HG03558 (cell line): Measurements from ENCODE around the gene LSAMP.

ENCODE experiments used
- ATAC-seq: cut with Tn5 transposase; IDR thresholded peaks from one replicate; pipeline ENCODE4 v1.9.1; 2021; ENCODE audit warnings: moderate number of reproducible peaks; ENCODE audit not compliant: unreplicated experiment; ENCODE audit errors: extremely low read depth

Gene LSAMP

DNA sequence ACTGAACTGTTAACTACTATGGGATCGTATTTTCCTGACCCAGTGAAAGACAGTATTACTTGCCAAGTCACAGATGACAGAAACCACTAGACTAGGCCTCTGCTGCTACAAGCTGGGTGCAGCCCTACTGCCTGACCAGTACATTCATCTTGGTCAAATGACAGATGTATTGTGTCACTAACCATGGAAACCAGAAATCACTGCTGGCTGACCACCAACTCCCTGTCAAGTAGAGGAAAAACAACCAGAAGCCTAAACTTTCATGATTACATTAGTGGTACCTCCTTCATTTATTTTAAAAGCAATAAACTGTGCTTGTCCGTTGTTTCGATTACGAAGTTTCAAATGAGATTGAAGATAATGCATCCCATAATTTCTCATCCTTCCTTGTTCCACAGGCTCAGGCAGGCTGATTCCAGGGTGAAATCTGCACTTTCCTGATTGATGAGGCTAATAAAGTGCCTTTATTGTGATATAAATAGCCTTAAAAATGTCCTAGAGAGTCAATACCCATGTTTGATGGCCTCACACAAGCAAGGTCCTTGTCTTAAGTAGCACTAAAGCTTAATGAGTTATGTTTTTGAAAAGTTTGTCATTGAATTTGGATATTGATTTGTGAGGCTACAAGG is 309.7 kb downstream of the LSAMP start:
- no peak for ATAC-seq

GRCh38 chr3:116129187-116129946 is 315.9 kb downstream of the LSAMP start:
- ATAC-seq, result no peak

- ATAC-seq, result no peak
These were observed 317.8 kb downstream of the LSAMP start for GRCh38 chr3:116127464-116127863.

DNA sequence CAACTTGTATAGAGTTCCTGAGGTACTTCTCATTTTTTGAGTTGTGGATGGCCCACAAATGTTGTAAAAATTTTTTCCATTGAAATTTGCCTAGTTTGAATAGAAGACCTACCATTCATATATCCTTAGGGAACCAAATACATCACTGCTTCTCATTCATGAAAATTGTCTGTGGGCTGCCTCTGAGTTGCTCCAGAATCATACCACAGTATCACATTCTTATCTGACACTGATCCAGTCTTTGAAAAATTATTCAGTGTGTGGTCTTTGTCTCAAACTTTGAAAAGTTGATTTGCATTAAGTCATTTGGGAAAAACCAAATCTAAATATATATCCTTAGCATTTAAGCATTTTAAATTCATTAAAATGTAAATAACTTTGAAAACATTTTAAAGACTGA is 321.1 kb downstream of the LSAMP start:
- no peak for ATAC-seq

- ATAC-seq, result no peak
These were observed 326.7 kb downstream of the LSAMP start for GRCh38 chr3:116118475-116119169.

GRCh38 chr3:116114586-116114985 is 330.7 kb downstream of the LSAMP start:
- ATAC-seq, result no peak

DNA sequence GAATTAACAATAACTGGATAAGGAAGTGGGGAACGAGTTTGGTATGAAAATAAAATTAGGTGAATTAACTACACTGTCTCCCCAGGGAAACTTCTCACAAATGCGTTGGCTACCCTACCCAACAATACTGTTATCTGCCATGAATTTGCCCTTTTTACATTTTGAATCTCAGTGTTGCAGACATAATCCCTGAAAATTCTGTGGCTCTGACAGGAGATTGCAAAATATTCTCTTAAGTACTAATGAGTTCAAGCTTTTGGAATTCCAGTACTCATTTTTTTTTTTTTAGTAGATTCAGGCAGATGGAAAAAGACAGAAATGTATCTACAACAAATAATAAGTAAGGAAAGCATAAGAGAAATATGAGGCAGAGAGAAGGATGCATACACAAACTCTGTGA is 332.6 kb downstream of the LSAMP start:
- no peak for ATAC-seq

GRCh38 chr3:116111765-116112164 is 333.5 kb downstream of the LSAMP start:
- no peak for ATAC-seq

DNA sequence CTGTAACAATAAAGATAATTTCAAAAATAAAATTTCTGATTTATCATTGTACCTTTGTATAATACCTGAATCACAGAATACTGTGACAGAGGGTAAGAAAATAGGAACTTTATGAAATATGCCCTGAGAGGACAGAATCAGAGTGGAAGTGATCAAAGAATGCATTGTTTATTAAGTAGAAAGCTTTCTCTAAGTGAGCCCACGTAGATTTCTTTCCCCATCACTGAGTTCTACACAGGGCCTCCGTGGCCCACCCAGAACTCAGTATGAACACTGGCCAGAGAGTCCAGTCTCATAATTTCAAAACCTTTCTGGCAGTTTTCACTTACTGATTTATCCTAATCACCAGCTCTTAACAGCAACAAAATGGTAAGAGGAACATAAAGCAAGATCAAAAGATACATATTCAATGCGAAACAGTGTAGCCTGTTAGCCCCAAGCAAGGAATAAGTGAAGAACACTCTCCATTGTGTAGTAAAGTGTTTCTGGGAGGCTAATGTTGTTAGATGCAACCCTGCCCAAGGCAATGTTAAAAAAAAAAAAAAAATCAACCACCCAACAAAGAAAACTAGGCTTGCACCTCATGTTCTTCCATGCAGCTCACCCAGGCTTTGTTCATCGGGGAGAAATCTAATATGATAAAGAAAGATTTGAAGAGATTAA is 341.3 kb downstream of the LSAMP start:
- no peak for ATAC-seq

DNA sequence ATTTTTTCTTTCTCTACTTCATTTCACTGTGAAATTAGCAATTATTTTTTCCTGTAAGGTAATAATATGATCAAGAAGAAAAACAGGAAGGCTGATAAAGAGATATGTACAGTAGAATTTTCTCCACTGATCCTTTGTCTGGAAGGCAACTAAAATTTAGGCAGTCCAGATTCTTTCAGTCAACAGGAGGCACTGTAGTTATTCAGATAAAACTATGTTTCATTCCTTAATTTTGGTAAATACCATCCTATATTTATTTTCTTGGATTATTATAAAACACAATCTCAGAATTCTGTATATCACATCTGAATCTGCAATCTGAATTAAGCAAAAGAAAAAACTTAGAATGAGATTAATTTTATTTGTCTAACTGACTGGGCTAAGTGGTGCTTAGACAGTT is 343.2 kb downstream of the LSAMP start:
- no peak for ATAC-seq

- no peak for ATAC-seq
These were observed 348.1 kb downstream of the LSAMP start for GRCh38 chr3:116097226-116097625.

GRCh38 chr3:116096631-116097030 is 348.7 kb downstream of the LSAMP start:
- no peak for ATAC-seq

DNA sequence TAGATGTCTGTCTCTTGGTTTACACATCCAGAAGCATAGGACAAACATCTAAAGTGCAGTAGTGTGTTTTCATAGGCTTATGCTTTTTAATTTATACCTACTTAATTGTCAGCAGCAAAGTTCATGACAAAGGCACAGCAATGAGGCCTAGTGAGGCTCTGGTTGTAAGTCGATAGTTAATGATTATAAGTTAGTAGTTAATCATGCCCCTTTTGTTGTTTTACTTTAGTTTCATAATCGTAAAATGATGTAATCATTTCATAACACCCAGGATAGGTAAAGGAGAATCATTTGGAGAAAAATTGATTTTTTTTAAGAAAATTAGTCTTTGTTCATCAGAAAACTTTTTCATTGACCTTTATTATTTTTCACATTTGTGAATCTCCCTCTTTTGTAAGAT is 351.9 kb downstream of the LSAMP start:
- ATAC-seq, result no peak

DNA sequence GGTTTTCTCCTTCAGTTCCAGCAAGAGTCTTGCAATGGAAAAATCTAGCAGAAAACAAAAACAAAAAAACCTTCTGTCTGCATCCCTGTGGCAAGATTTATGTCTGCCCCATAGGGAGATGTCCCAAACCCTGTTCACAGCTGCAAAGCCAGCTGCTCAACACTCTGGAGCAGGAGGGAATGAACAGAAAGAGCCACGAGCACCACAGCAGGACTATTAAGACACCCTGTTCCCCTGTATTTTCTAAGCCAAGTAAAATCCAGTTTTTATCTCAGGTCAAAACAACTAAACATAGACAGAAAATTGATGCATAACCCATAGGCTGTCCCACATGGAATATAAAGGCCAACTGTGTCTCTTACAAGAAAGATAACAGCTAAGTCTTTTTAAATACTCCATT is 357.9 kb downstream of the LSAMP start:
- ATAC-seq, result no peak

GRCh38 chr3:116084999-116085791 is 360.1 kb downstream of the LSAMP start:
- no peak for ATAC-seq

DNA sequence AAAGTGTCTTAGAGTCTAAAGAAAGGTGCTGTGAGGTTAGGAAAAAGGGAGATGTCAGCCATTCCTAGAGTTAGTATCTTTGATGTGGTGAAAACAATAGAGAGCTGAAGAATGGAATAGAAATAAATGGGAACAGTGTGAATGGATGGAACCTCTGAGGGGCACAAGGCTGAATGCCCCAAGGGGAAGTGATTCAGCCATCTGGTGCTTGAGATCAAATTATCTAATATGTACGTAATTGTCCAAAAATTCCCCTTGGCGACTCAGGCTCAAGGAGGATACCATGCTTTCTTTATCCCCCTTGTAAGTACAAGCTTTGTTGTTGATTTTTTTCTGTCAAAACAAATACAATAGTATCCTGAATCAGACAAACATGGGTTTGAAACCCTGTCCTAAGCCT is 361.6 kb downstream of the LSAMP start:
- ATAC-seq, result no peak

GRCh38 chr3:116078561-116078960 is 366.7 kb downstream of the LSAMP start:
- ATAC-seq, result no peak

DNA sequence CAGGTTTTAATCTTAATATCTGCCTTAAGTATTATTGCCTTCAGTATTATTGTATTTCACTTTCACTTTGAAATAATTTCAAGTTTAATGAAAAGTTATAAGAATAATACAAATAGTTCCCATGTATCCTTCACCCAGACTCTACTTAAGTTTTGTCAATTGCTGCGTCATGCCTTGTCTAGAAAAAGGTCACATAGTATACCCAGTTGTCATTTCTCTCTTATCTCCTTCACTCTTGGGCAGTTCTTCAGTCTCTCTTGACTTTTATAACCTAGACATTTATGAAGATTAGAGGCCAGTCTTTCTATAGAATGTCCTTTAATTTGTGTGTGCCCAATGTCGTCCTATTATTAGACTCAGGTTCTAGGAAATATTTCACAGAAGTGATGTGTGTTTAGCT is 367.7 kb downstream of the LSAMP start:
- no peak for ATAC-seq

DNA sequence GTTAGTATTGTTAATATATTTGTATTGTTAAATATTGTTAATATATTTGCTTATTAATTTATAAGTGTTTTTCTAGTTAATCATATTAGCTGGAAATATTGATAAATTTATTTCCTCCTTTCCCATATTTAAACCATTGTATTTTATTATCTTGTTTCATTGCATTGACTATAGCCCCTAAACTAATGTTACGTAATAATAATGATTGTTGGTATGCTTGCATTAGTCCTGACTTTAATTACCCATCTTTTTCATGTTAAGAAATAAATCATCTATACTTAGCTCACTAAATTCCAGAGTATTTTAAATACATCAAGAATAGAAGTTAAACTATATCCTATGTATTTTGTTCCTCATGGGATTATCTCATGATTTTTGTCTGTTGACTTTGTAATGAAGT is 368.2 kb downstream of the LSAMP start:
- ATAC-seq, result no peak
